Hepatocyte (in vitro differentiated cells): ENCODE results near the gene ADGRD1.

Source experiments
- CTCF ChIP-seq: fragments of 200-600 bp; sonication (generic); IDR thresholded peaks from 2 replicates; pipeline ENCODE4 v1.5.1; 2016; ENCODE audit warnings: antibody characterized with exemption, mild to moderate bottlenecking; ENCODE audit not compliant: poor library complexity
- EZH2phosphoT487 ChIP-seq: fragments of 200-600 bp; sonication (generic); IDR thresholded peaks from one replicate; pipeline ENCODE4 v1.6.1; 2018; ENCODE audit warnings: antibody characterized with exemption, mild to moderate bottlenecking, low read depth, moderate library complexity; ENCODE audit not compliant: unreplicated experiment, severe bottlenecking

GRCh38 chr12:130932061-130932930 is 21.4 kb upstream of the ADGRD1 start:
- TF ChIP-seq CTCF (no peak), EZH2phosphoT487 (no peak)
